AG04450 (cell line): ENCODE results near the gene TEX53. TPM values are rescaled to one million over a fixed set of nuclear protein-coding genes. Genes with fewer than 3 reads are reported as not detected.

Source experiments
- CTCF ChIA-PET: fragments of 300-600, 350-600 bp; formaldehyde crosslinking; extraction: SDS; loops from one replicate; lab custom pipeline; 2022; ENCODE audit warnings: antibody characterized with exemption, inconsistent platforms; lab: Charles Lee
- POLR2A ChIA-PET: fragments of 350-600 bp; formaldehyde crosslinking; extraction: SDS; loops from one replicate; lab custom pipeline; 2021; ENCODE audit warnings: antibody characterized with exemption, inconsistent platforms; lab: Yijun Ruan, JAX
- DNase-seq: peaks from one replicate; pipeline ENCODE4 v3.0.0-alpha.2; 2011; ENCODE audit warnings: low read depth, low spot score
- H3K27ac ChIP-seq: one replicate; pipeline ENCODE4 v1.5.1; 2012; ENCODE audit warnings: low read depth, low read length, control low read depth
- H3K27me3 ChIP-seq: one replicate; pipeline ENCODE4 v1.6.0; 2012; ENCODE audit warnings: low read length; ENCODE audit not compliant: control insufficient read depth, insufficient read depth
- H3K4me3 ChIP-seq: 2 replicates; pipeline ENCODE4 v1.5.1; 2011; ENCODE audit warnings: mild to moderate bottlenecking, low read depth, low read length, control low read depth
- H3K9me3 ChIP-seq: 2 replicates; pipeline ENCODE4 v1.5.1; 2012; ENCODE audit warnings: low read length; ENCODE audit not compliant: control insufficient read depth, insufficient read depth
- polyA plus RNA-seq: library from polyadenylated mRNA; depleted of rRNA; stranded (reverse); fragments of >200 nt; gene quantifications from 2 replicates; pipeline ENCODE4 v1.2.3, GENCODE V29; 2011
- TF ChIP-seq, protein P1 (sequence below): IDR thresholded peaks from 2 replicates; pipeline ENCODE4 v1.5.1; 2011; ENCODE audit warnings: low read depth, low read length, control low read depth, inconsistent platforms

Gene TEX53
- polyA plus RNA-seq, 1 experiment = not detected

DNA sequence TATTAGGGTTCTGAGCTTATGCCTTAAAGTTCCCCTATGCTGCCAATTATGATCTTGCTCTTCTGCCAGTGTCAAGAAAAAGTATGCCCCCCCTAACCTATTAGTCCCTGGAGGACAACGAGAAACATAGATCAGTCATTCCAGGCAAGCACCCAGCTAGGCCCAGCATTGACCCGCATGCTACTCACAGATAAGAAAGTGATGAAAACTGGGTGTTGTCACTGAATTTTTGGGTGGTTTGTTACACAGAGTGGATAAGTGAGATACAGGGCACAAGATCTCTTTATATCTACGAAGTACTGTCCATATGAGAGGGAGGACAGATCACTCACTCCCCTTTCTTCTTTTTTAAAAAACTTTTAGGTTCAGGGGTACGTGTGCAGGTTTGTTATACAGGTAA lies 30.8 kb upstream of the TEX53 start:
- no peak for DNase-seq
- CTCF ChIA-PET = interaction anchor here (2.4 kb wide), 1 partner anchor 218 kb away, joined by 8 read pairs; no protein-coding TSS in a partner anchor
- POLR2A ChIA-PET = interaction anchor here (0.9 kb wide), 1 partner anchor 11 kb away, joined by 3 read pairs; no protein-coding TSS in a partner anchor
- Histone ChIP-seq H3K4me3 (no peak overlapping the region), H3K27ac (no peak overlapping the region), H3K9me3 (peaks cover 5% of the 10 kb centered on the region), H3K27me3 (no peaks in the 10 kb centered on the region)
- TF ChIP-seq, protein P1, sequence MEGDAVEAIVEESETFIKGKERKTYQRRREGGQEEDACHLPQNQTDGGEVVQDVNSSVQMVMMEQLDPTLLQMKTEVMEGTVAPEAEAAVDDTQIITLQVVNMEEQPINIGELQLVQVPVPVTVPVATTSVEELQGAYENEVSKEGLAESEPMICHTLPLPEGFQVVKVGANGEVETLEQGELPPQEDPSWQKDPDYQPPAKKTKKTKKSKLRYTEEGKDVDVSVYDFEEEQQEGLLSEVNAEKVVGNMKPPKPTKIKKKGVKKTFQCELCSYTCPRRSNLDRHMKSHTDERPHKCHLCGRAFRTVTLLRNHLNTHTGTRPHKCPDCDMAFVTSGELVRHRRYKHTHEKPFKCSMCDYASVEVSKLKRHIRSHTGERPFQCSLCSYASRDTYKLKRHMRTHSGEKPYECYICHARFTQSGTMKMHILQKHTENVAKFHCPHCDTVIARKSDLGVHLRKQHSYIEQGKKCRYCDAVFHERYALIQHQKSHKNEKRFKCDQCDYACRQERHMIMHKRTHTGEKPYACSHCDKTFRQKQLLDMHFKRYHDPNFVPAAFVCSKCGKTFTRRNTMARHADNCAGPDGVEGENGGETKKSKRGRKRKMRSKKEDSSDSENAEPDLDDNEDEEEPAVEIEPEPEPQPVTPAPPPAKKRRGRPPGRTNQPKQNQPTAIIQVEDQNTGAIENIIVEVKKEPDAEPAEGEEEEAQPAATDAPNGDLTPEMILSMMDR = no peak

DNA sequence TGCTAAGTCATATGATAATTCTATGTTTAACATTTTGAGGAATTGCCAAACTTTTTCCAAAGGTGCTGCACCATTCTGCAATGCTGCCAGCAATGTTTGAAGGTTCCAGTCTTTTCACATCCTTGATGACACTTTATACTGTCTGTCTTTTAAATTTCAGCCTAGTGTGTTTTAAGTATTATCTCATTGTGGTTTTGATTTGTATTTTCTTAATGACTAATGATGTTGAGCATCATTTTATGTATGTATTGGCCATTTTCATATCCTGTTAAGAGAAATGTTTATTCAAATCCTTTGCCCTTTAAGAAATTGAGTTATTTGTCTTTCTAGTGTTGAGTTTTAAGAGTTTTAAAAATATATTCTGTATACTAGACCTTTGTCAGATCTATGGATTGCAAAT lies 29.4 kb upstream of the TEX53 start:
- CTCF ChIA-PET = no interaction called here
- peaks cover 5% of the 10 kb centered on the region for H3K9me3 ChIP-seq
- no peak for DNase-seq
- H3K27me3 ChIP-seq = no peaks in the 10 kb centered on the region
- no peak overlapping the region for H3K4me3 ChIP-seq
- POLR2A ChIA-PET = no interaction called here
- H3K27ac ChIP-seq = no peak overlapping the region
- TF ChIP-seq, protein P1 = no peak

DNA sequence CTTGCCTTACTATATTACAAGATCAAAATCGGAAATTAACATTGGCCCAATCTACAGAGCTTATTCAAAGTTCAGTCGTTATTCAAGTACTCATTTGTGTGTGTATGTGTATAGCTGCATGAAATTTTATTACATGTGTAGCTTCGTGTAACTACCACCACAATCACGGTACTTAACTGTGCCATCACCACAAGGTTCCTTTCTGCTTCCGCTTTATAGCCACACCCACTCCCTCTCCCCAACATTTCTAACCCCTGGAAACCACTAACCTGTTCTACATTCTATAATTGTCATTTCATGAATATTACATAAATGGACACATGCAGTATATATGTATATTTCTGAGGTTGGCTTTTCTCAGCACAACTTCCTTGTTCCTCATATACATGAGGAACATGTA lies 28.3 kb upstream of the TEX53 start:
- ChIA-PET CTCF (interaction anchor here (1.2 to 1.6 kb wide), 2 partner anchors 221 to 224 kb away, joined by 4 to 14 read pairs; no protein-coding TSS in a partner anchor), POLR2A (no interaction called here)
- DNase-seq = no peak
- Histone ChIP-seq H3K9me3 (peaks cover 5% of the 10 kb centered on the region), H3K27ac (no peak overlapping the region), H3K4me3 (no peak overlapping the region), H3K27me3 (no peaks in the 10 kb centered on the region)
- TF ChIP-seq, protein P1 = no peak

DNA sequence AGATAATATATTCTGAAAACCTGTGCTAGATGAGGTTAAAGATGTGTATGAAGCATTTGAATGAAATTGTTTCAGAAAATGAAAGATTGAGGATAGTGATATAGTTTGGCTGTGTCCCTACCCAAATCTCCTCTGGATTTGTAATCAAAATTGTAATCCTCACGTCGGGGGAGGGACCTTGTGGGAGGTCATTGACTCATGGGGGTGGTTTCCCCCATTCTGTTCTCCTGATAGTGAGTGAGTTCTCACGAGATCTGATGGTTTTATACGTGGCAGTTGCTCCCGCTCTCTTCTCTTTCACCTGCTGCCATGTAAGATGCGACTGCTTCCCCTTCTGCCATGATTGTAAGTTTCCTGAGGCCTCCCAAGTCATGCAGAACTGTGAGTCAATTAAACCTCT lies 26.4 kb upstream of the TEX53 start:
- ChIA-PET POLR2A (interaction anchor here (0.5 kb wide), 1 partner anchor 13 kb away, joined by 5 read pairs; no protein-coding TSS in a partner anchor), CTCF (interaction anchor here (1.2 to 1.4 kb wide), 2 partner anchors 223 to 330 kb away, joined by 3 to 4 read pairs; no protein-coding TSS in a partner anchor)
- DNase-seq = no peak
- Histone ChIP-seq H3K4me3 (no peak overlapping the region), H3K9me3 (peaks cover 5% of the 10 kb centered on the region), H3K27ac (no peak overlapping the region), H3K27me3 (no peaks in the 10 kb centered on the region)
- TF ChIP-seq, protein P1 = no peak

DNA sequence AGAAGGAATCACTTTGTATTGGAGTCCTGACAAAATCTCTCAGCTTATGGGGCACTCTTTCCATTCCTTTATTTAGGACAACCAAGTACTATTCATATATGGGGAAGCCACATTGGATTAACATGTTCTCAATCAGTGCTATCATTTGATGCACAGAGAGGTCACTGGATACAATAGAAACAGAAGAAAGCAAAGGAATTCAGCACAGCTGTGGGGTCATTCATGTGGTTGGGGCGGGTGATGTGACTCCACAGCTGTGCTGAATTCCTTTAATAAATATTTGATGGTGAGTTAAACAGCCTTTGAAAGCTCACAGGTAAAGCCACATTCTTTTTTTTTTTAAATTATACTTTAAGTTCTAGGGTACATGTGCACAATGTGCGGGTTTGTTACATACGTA lies 25.2 kb upstream of the TEX53 start:
- ChIA-PET POLR2A (no interaction called here), CTCF (interaction anchor here (0.9 to 3.2 kb wide), 5 partner anchors 55 to 332 kb away, joined by 3 to 61 read pairs (median 28); no protein-coding TSS in a partner anchor)
- H3K9me3 ChIP-seq = peaks cover 5% of the 10 kb centered on the region
- TF ChIP-seq, protein P1 = no peak
- H3K27ac ChIP-seq = no peak overlapping the region
- DNase-seq = no peak
- no peaks in the 10 kb centered on the region for H3K27me3 ChIP-seq
- H3K4me3 ChIP-seq = no peak overlapping the region
